IPS-18a (cell line): ENCODE measurements around the gene PLEKHH1.

Source experiments
- H3K27ac ChIP-seq: one replicate; pipeline ENCODE4 v1.5.1; 2013; ENCODE audit warnings: low read length
- H3K27me3 ChIP-seq: one replicate; pipeline ENCODE4 v1.6.1; 2013; ENCODE audit warnings: mild to moderate bottlenecking, low read length; ENCODE audit not compliant: control insufficient read depth, insufficient read depth
- H3K36me3 ChIP-seq: one replicate; pipeline ENCODE4 v1.6.1; 2013; ENCODE audit warnings: low read depth, low read length; ENCODE audit not compliant: control insufficient read depth
- H3K4me1 ChIP-seq: one replicate; pipeline ENCODE4 v1.6.1; 2013; ENCODE audit warnings: low read depth, low read length; ENCODE audit not compliant: control insufficient read depth
- H3K4me3 ChIP-seq: one replicate; pipeline ENCODE4 v1.5.1; 2013; ENCODE audit warnings: low read length
- H3K9ac ChIP-seq: one replicate; pipeline ENCODE4 v1.6.1; 2013; ENCODE audit warnings: mild to moderate bottlenecking, low read length, moderate library complexity
- H3K9me3 ChIP-seq: one replicate; pipeline ENCODE4 v1.6.1; 2013; ENCODE audit warnings: low read depth, low read length; ENCODE audit not compliant: control insufficient read depth

PLEKHH1 gene

GRCh38 chr14:67493092-67493717 is 39.9 kb upstream of the PLEKHH1 start:
- Histone ChIP-seq H3K9me3 (no peaks in the 10 kb centered on the region), H3K4me3 (no peak overlapping the region), H3K9ac (no peak overlapping the region), H3K27me3 (no peaks in the 10 kb centered on the region), H3K36me3 (no peaks in the 10 kb centered on the region), H3K4me1 (peaks cover 11% of the 10 kb centered on the region), H3K27ac (no peak overlapping the region)

- no peak overlapping the region for H3K27ac ChIP-seq
- no peaks in the 10 kb centered on the region for H3K36me3 ChIP-seq
- no peak overlapping the region for H3K4me3 ChIP-seq
- no peaks in the 10 kb centered on the region for H3K27me3 ChIP-seq
- peaks cover 11% of the 10 kb centered on the region for H3K4me1 ChIP-seq
- no peaks in the 10 kb centered on the region for H3K9me3 ChIP-seq
- H3K9ac ChIP-seq, result no peak overlapping the region
These were observed 37.3 kb upstream of the PLEKHH1 start for GRCh38 chr14:67495827-67496226.

GRCh38 chr14:67497216-67497615 is 35.9 kb upstream of the PLEKHH1 start:
- H3K36me3 ChIP-seq, result no peaks in the 10 kb centered on the region
- H3K27me3 ChIP-seq, result no peaks in the 10 kb centered on the region
- no peak overlapping the region for H3K9ac ChIP-seq
- H3K27ac ChIP-seq, result no peak overlapping the region
- H3K9me3 ChIP-seq, result no peaks in the 10 kb centered on the region
- H3K4me1 ChIP-seq, result peaks cover 3% of the 10 kb centered on the region
- H3K4me3 ChIP-seq, result no peak overlapping the region

GRCh38 chr14:67497716-67498115 is 35.4 kb upstream of the PLEKHH1 start:
- H3K9ac ChIP-seq, result no peak overlapping the region
- H3K4me3 ChIP-seq, result no peak overlapping the region
- no peaks in the 10 kb centered on the region for H3K36me3 ChIP-seq
- no peaks in the 10 kb centered on the region for H3K27me3 ChIP-seq
- H3K9me3 ChIP-seq, result no peaks in the 10 kb centered on the region
- no peaks in the 10 kb centered on the region for H3K4me1 ChIP-seq
- no peak overlapping the region for H3K27ac ChIP-seq

- Histone ChIP-seq H3K4me1 (no peaks in the 10 kb centered on the region), H3K4me3 (no peak overlapping the region), H3K36me3 (no peaks in the 10 kb centered on the region), H3K9me3 (no peaks in the 10 kb centered on the region), H3K9ac (no peak overlapping the region), H3K27me3 (no peaks in the 10 kb centered on the region), H3K27ac (no peak overlapping the region)
These were observed 32.1 kb upstream of the PLEKHH1 start for GRCh38 chr14:67500981-67501380.

GRCh38 chr14:67501670-67502069 is 31.4 kb upstream of the PLEKHH1 start:
- H3K27me3 ChIP-seq, result no peaks in the 10 kb centered on the region

GRCh38 chr14:67502867-67503266 is 30.2 kb upstream of the PLEKHH1 start:
- no peaks in the 10 kb centered on the region for H3K27me3 ChIP-seq
- H3K27ac ChIP-seq, result no peak overlapping the region
- no peaks in the 10 kb centered on the region for H3K9me3 ChIP-seq
- H3K36me3 ChIP-seq, result no peaks in the 10 kb centered on the region
- no peak overlapping the region for H3K9ac ChIP-seq
- no peak overlapping the region for H3K4me3 ChIP-seq
- no peaks in the 10 kb centered on the region for H3K4me1 ChIP-seq

More at GRCh38 chr14:67501670-67502069, 31.4 kb upstream of the PLEKHH1 start:
- Histone ChIP-seq H3K9me3 (no peaks in the 10 kb centered on the region), H3K4me1 (no peaks in the 10 kb centered on the region), H3K4me3 (no peak overlapping the region), H3K27ac (no peak overlapping the region), H3K36me3 (no peaks in the 10 kb centered on the region), H3K9ac (no peak overlapping the region)

GRCh38 chr14:67503331-67503730 is 29.8 kb upstream of the PLEKHH1 start:
- no peaks in the 10 kb centered on the region for H3K36me3 ChIP-seq
- H3K4me1 ChIP-seq, result no peaks in the 10 kb centered on the region
- no peak overlapping the region for H3K9ac ChIP-seq
- no peak overlapping the region for H3K4me3 ChIP-seq
- no peaks in the 10 kb centered on the region for H3K9me3 ChIP-seq
- H3K27ac ChIP-seq, result no peak overlapping the region
- no peaks in the 10 kb centered on the region for H3K27me3 ChIP-seq

GRCh38 chr14:67505254-67505653 is 27.8 kb upstream of the PLEKHH1 start:
- no peaks in the 10 kb centered on the region for H3K36me3 ChIP-seq
- H3K27ac ChIP-seq, result no peak overlapping the region
- no peak overlapping the region for H3K9ac ChIP-seq
- no peaks in the 10 kb centered on the region for H3K4me1 ChIP-seq
- H3K9me3 ChIP-seq, result no peaks in the 10 kb centered on the region
- H3K4me3 ChIP-seq, result no peak overlapping the region
- H3K27me3 ChIP-seq, result no peaks in the 10 kb centered on the region

- Histone ChIP-seq H3K4me1 (no peaks in the 10 kb centered on the region), H3K9ac (no peak overlapping the region), H3K27me3 (peaks cover 13% of the 10 kb centered on the region), H3K9me3 (no peaks in the 10 kb centered on the region), H3K36me3 (no peaks in the 10 kb centered on the region), H3K4me3 (no peak overlapping the region), H3K27ac (no peak overlapping the region)
These were observed 24.1 kb upstream of the PLEKHH1 start for GRCh38 chr14:67508956-67509355.

- Histone ChIP-seq H3K4me3 (no peak overlapping the region), H3K36me3 (no peaks in the 10 kb centered on the region), H3K4me1 (no peaks in the 10 kb centered on the region), H3K27me3 (peaks cover 24% of the 10 kb centered on the region), H3K27ac (no peak overlapping the region), H3K9me3 (no peaks in the 10 kb centered on the region), H3K9ac (no peak overlapping the region)
These were observed 23.0 kb upstream of the PLEKHH1 start for GRCh38 chr14:67510121-67510520.

- Histone ChIP-seq H3K4me1 (no peaks in the 10 kb centered on the region), H3K9me3 (no peaks in the 10 kb centered on the region), H3K9ac (no peak overlapping the region), H3K27me3 (peaks cover 29% of the 10 kb centered on the region), H3K4me3 (no peak overlapping the region), H3K36me3 (no peaks in the 10 kb centered on the region), H3K27ac (no peak overlapping the region)
These were observed 22.3 kb upstream of the PLEKHH1 start for GRCh38 chr14:67510836-67511235.
